K562 (cell line): ENCODE results near the gene ARHGAP15. TPM values are rescaled to one million over a fixed set of nuclear protein-coding genes. Genes with fewer than 3 reads are reported as not detected.

ENCODE experiments used
- ATAC-seq: fragments of 200-7000 bp; cut with Tn5 transposase; 3 replicates; pipeline ENCODE4 v1.9.1; 2020; ENCODE audit warnings: moderate library complexity
- BruUV-seq: library from RNA; stranded (reverse); fragments of 400-500 nt; replicated peaks from 2 replicates; lab custom pipeline; 2021; lab: Mats Ljungman, UMichigan
- CTCF ChIA-PET: fragments of 300-600 bp; formaldehyde crosslinking; extraction: SDS; loops from one replicate; lab custom pipeline; 2021; ENCODE audit warnings: low intra/inter-chr PET ratio; lab: Yijun Ruan, JAX
- POLR2A ChIA-PET: fragments of 300-600, 350-650 bp; sonication (Branson Sonifier 250); formaldehyde crosslinking; extraction: SDS; loops from one replicate; lab custom pipeline; 2021; ENCODE audit warnings: antibody characterized with exemption, inconsistent platforms; lab: Yijun Ruan, JAX
- DNase-seq, 4 experiments: peaks; one replicate each; pipeline versions ENCODE4 v3.0.0 to v3.0.0-alpha.2; 2011 to 2018; ENCODE audit warnings: low spot score in 3 of 4, mixed read lengths in 3 of 4; ENCODE audit errors: extremely low read depth in 1 of 4
- FAIRE-seq: peaks from 2 replicates; lab custom pipeline; 2011; peaks lifted over from hg19 to GRCh38; lab: Jason Lieb, UNC
- H2AFZ ChIP-seq: 2 replicates; pipeline ENCODE4 v1.6.0; 2011; ENCODE audit warnings: low read depth, low read length, control low read depth, inconsistent platforms
- H3K27ac ChIP-seq: fragments of 200-600 bp; 3 replicates; pipeline ENCODE4 v1.8.0; 2011; ENCODE audit warnings: low read depth, mild to moderate bottlenecking, control low read depth, inconsistent platforms, low read length, moderate library complexity, mixed read lengths; ENCODE audit errors: extremely low read depth
- H3K27me3 ChIP-seq, 2 experiments: fragments of 300-600 bp in 1 of 2; 2 replicates in 1 of 2; 3 replicates in 1 of 2; pipeline versions ENCODE4 v1.6.0 to v1.8.0; 2011; ENCODE audit warnings: inconsistent platforms in 2 of 2, low read length in 2 of 2, mild to moderate bottlenecking in 1 of 2, mixed read lengths in 1 of 2, moderate library complexity in 1 of 2; ENCODE audit not compliant: control insufficient read depth in 2 of 2, insufficient read depth in 2 of 2
- H3K36me3 ChIP-seq: fragments of 300-600 bp; 3 replicates; pipeline ENCODE4 v1.8.0; 2011; ENCODE audit warnings: mild to moderate bottlenecking, low read length, inconsistent platforms; ENCODE audit not compliant: control insufficient read depth, insufficient read depth
- H3K4me1 ChIP-seq, 2 experiments: fragments of 200-600 bp in 1 of 2; replicated peaks in 1 of 2; 2 replicates in 1 of 2; 3 replicates in 1 of 2; pipeline versions ENCODE4 v1.5.1 to v1.8.0; 2011; ENCODE audit warnings: inconsistent platforms in 2 of 2, low read length in 2 of 2, mild to moderate bottlenecking in 1 of 2, mixed read lengths in 1 of 2, moderate library complexity in 1 of 2; ENCODE audit not compliant: control insufficient read depth in 2 of 2, insufficient read depth in 2 of 2
- H3K4me2 ChIP-seq: 2 replicates; pipeline ENCODE4 v1.6.1; 2011; ENCODE audit warnings: low read length, control low read depth, inconsistent platforms, mixed read lengths; ENCODE audit not compliant: insufficient read depth
- H3K4me3 ChIP-seq: fragments of 200-600 bp; sonication (generic), shearing (Covaris generic); 2 replicates; pipeline ENCODE4 v1.5.1; 2016; ENCODE audit warnings: control low read depth, inconsistent platforms
- H3K79me2 ChIP-seq: fragments of 200-600 bp; 3 replicates; pipeline ENCODE4 v1.8.0; 2011; ENCODE audit warnings: low read length, inconsistent platforms; ENCODE audit not compliant: control insufficient read depth, insufficient read depth
- H3K9ac ChIP-seq, 2 experiments: 2 replicates each; pipeline versions ENCODE4 v1.6.0 to v1.6.1; 2011; ENCODE audit warnings: low read depth in 2 of 2, low read length in 2 of 2, control low read depth in 1 of 2, inconsistent platforms in 1 of 2, mild to moderate bottlenecking in 1 of 2, mixed read lengths in 1 of 2; ENCODE audit not compliant: insufficient read depth in 1 of 2
- H3K9me1 ChIP-seq: one replicate; pipeline ENCODE4 v1.6.0; 2011; ENCODE audit warnings: inconsistent platforms, mild to moderate bottlenecking, low read length, moderate library complexity; ENCODE audit not compliant: control insufficient read depth, insufficient read depth
- H3K9me3 ChIP-seq: replicated peaks from 2 replicates; pipeline ENCODE4 v1.5.1; 2011; ENCODE audit warnings: low read depth, low read length, inconsistent platforms; ENCODE audit not compliant: control insufficient read depth, insufficient read depth
- H4K20me1 ChIP-seq: replicated peaks from 2 replicates; pipeline ENCODE4 v1.6.1; 2011; ENCODE audit warnings: low read length, inconsistent platforms, mixed read lengths; ENCODE audit not compliant: control insufficient read depth, insufficient read depth
- BRCA1 ChIP-seq, 2 experiments: fragments of 450-650 bp in 1 of 2; sonication (generic) in 1 of 2; formaldehyde crosslinking in 1 of 2; IDR thresholded peaks; 2 replicates each; pipeline versions ENCODE4 v1.5.0 to v1.6.1; 2017 to 2020; ENCODE audit warnings: mild to moderate bottlenecking in 1 of 2, missing genetic modification reagents in 1 of 2
- MEIS2 ChIP-seq: fragments of 450-650 bp; IDR thresholded peaks from 2 replicates; pipeline ENCODE4 v1.6.1; 2014; ENCODE audit warnings: mild to moderate bottlenecking; ENCODE audit not compliant: partially characterized antibody
- MTA2 ChIP-seq: fragments of 450-650 bp; IDR thresholded peaks from 2 replicates; pipeline ENCODE4 v1.6.1; 2016; ENCODE audit warnings: low read depth
- MYNN ChIP-seq, 2 experiments: sonication (generic); formaldehyde crosslinking in 1 of 2; IDR thresholded peaks; 2 replicates each; pipeline versions ENCODE4 v1.5.0 to v1.6.1; 2016 to 2020; ENCODE audit warnings: antibody characterized with exemption in 1 of 2, missing genetic modification reagents in 1 of 2
- RBM14 ChIP-seq: fragments of 200-400 bp; formaldehyde crosslinking; IDR thresholded peaks from 2 replicates; pipeline ENCODE4 v1.6.1; 2018; ENCODE audit warnings: low read depth, mild to moderate bottlenecking, low read length, moderate library complexity, borderline replicate concordance; ENCODE audit not compliant: insufficient read depth
- TCFL5 ChIP-seq: fragments of 250-450 bp; sonication (Bioruptor Pico); conservative IDR thresholded peaks from 2 replicates; pipeline ENCODE4 v1.6.1; 2021; ENCODE audit warnings: mild to moderate bottlenecking, moderate library complexity, matching md5 sums
- TEAD1 ChIP-seq, 2 experiments: fragments of 450-650 bp in 1 of 2; sonication (generic) in 1 of 2; formaldehyde crosslinking; IDR thresholded peaks; 2 replicates each; pipeline versions ENCODE4 v1.4.0 to v1.8.0; 2020 to 2022; ENCODE audit warnings: mild to moderate bottlenecking in 2 of 2, missing genetic modification reagents in 1 of 2
- ZNF263 ChIP-seq: sonication (generic); formaldehyde crosslinking; IDR thresholded peaks from 2 replicates; pipeline ENCODE4 v1.8.0; 2022; ENCODE audit warnings: mild to moderate bottlenecking, missing genetic modification reagents, borderline replicate concordance
- WGBS: fragments of 100-300 bp; shearing (Covaris generic); methylation state at CpG from one replicate; pipeline ENCODE4 v1.1.6; 2016; ENCODE audit warnings: low coverage, mixed read lengths; ENCODE audit not compliant: insufficient coverage; ENCODE audit errors: missing lambda C conversion rate; 5-methylcytosine and 5-hydroxymethylcytosine counted together
- in situ Hi-C: fragments of 300-500 bp; cut with MboI; formaldehyde crosslinking; loops from 4 replicates; pipeline ENCODE4 v1.15.0; 2018; ENCODE audit warnings: inconsistent platforms, mixed read lengths
- intact Hi-C: fragments of 100-400 bp; cut with micrococcal nuclease; formaldehyde crosslinking; loops from 2 replicates; pipeline ENCODE4 v1.14.2; 2022
- polyA plus RNA-seq, 8 experiments: library from polyadenylated mRNA; depleted of rRNA in 4 of 8; stranded (reverse) in 5 of 8; unstranded in 3 of 8; fragments of >200 nt; fragmentation: Nextera tagmentation in 2 of 8; fragmentation: Illumina TruSeq in 1 of 8; extraction: Ambion mirVana in 2 of 8; extraction: Trizol in 1 of 8; gene quantifications; 2 replicates each; pipeline versions ENCODE4 v1.2.1 to v1.2.3, GENCODE V29; 2011 to 2014; ENCODE audit warnings: inconsistent platforms in 1 of 8, missing spikeins in 1 of 8
- total RNA-seq, 7 experiments: library from RNA; depleted of rRNA in 6 of 7; stranded (reverse); fragments of >200 nt in 6 of 7; fragmentation: Illumina TruSeq in 2 of 7; extraction: Trizol in 2 of 7; gene quantifications; 2 replicates each; pipeline versions ENCODE4 v1.2.1 to v1.2.3, GENCODE V29; 2011 to 2021; ENCODE audit warnings: low replicate concordance in 1 of 7
- TF ChIP-seq, protein P1 (sequence below): fragments of 250-450 bp; sonication (Bioruptor Pico); IDR thresholded peaks from 2 replicates; pipeline ENCODE4 v1.8.0; 2021; ENCODE audit warnings: mild to moderate bottlenecking, moderate library complexity

The ARHGAP15 gene
- total and polyA plus RNA-seq, 9 of the 15 experiments (the other 6 are each of a cell fraction or from before 2014, with no cell fraction given), result 1.5 to 17.9 (median 7.9) TPM

DNA sequence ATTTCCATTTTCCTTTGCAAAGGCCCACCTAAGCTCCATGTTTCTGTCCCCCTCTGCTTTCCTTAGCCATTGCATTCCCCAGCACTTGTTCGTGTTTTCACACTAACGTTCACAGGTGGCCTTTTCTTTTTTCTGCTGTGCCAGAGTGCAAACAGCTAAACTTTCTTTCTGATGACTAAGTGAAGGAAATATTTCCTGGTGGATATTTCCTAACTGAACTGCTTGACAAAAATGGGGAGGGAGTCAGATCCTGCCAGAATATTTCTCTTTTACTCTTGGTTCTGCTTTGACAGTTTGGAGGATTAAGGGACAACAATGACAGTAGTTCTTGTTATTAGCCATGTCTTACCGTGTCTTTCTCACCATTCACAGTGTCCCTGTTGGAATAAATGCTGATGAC, 344.0 kb downstream of the ARHGAP15 start:
- BruUV-seq, result no TSS peak
- 5% methylated on average over 3 of the region's 3 CpGs for WGBS
- Histone ChIP-seq H3K27me3 (no peaks in the 10 kb centered on the region), H3K9ac (no peak overlapping the region), H3K4me2 (no peak overlapping the region), H4K20me1 (no peaks in the 10 kb centered on the region), H3K4me3 (no peak overlapping the region), H3K4me1 (no peaks in the 10 kb centered on the region), H3K9me3 (no peaks in the 10 kb centered on the region), H3K9me1 (no peaks in the 10 kb centered on the region), H2AFZ (no peak overlapping the region), H3K27ac (no peak overlapping the region), H3K36me3 (no peaks in the 10 kb centered on the region), H3K79me2 (no peaks in the 10 kb centered on the region)
- FAIRE-seq (no peak), DNase-seq (no peak), ATAC-seq (no peak)
- intact Hi-C loops (no loop called here), in situ Hi-C loops (no loop called here)
- no peak for TF ChIP-seq ZNF263
- no peak for TF ChIP-seq MYNN (IDR thresholded peaks at IDR 0.05)
- TF ChIP-seq MYNN (CRISPR knock-in tag; IDR thresholded peaks at IDR 0.05), result no peak
- no peak for TF ChIP-seq TCFL5
- TF ChIP-seq RBM14, result no peak
- TF ChIP-seq, protein P1, sequence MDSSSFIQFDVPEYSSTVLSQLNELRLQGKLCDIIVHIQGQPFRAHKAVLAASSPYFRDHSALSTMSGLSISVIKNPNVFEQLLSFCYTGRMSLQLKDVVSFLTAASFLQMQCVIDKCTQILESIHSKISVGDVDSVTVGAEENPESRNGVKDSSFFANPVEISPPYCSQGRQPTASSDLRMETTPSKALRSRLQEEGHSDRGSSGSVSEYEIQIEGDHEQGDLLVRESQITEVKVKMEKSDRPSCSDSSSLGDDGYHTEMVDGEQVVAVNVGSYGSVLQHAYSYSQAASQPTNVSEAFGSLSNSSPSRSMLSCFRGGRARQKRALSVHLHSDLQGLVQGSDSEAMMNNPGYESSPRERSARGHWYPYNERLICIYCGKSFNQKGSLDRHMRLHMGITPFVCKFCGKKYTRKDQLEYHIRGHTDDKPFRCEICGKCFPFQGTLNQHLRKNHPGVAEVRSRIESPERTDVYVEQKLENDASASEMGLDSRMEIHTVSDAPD, result no peak
- TF ChIP-seq MTA2, result no peak
- TF ChIP-seq TEAD1 (CRISPR knock-in tag; IDR thresholded peaks at IDR 0.05), result no peak
- no peak for TF ChIP-seq BRCA1 (IDR thresholded peaks at IDR 0.05)
- no peak for TF ChIP-seq BRCA1 (CRISPR knock-in tag; IDR thresholded peaks at IDR 0.05)
- TF ChIP-seq MEIS2, result no peak
- ChIA-PET POLR2A (interaction anchor here (0.8 kb wide), 1 partner anchor 1262 kb away, joined by 4 read pairs; no protein-coding TSS in a partner anchor), CTCF (no interaction called here)
